Activated CD4-positive, CD25-positive, alpha-beta regulatory T cell treated with anti-CD3 and anti-CD28 coated beads, Interleukin-2, amount 50 U/mL, for 24 hours (primary cell): ENCODE data around the gene TRIM15.
"Not testable (repeated sequence)": the region's sequence is repeated elsewhere in the genome, so short reads cannot be mapped to it uniquely, and the experiment has no call there.

Experiments
- ATAC-seq, 2 donors: fragments of 150-1000 bp; cut with Tn5 transposase; one replicate each; pipeline ENCODE4 v1.10.0; 2021; ENCODE audit warnings: mild to moderate bottlenecking in 1 of 2, moderate library complexity in 1 of 2

Gene TRIM15

DNA sequence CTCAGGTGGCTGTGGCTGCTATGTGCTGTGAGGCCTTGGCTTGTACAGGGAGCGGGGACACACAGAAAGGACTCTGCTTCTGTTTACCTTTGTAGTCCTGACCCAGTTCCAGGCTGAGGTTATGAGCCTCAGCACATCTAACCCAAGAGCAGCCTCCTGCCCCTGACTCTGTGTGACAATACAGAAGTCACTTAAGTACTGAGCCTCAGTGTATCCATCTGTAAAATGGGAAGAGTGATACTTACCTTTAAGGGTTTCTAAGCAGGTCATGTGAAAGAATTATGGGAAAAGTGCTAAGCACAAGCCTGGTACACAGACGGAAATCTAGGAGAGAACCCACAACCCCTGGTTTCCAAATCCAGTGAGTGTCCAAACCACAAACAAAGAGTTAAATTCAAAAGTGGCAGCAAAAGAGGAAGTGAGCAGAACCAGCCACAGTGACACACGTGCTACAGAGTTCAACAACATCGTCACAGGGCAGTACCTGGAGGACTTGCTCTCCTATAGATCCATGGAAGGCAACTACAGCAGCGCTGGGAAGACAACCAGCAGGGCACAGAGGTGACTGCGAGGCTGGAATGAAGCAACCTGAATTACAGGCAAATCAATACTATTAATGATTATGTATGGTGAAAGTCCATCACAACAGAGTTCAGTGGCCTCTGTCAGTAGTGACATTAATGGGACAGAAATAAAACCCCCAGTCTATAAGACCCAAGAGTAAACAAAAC is 37.4 kb downstream of the TRIM15 start:
- no peak for ATAC-seq

DNA sequence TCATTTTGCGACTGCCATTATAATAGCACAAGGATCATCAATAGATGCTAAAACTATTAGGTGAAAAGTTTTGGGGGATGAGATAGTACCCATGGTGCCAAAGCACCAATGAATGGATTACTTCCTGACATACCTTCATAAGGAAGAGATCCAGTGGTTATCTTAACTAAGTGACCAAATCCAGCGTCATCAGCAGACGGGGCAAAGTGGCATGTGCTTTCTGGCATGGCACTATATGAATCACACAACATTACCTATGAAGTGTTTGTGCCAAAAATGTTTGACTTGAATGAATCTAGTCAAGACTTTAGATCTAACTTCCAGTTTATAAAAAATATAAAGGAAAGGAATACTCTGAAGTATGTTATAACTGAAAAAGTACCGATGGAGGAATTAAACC is 39.0 kb downstream of the TRIM15 start:
- no peak for ATAC-seq

DNA sequence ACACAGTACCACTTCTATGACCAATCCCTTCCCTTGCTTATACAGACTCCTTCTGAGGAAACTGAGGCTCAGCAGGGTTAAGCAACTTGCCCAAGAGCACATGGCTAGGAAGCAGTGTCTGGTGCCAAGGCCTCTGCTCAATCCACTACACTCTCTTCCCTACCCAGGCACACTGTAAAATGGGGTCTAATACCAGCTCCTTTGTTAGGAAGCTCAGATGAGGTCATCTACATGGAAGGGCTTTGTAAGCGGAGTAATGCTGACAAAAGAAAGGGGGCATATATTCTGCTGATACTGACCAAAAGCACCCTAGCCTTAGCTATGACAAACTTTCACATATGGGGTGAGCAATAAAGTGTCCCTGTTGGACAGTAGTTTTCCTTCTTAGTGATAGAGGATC is 40.8 kb downstream of the TRIM15 start:
- ATAC-seq = no peak

DNA sequence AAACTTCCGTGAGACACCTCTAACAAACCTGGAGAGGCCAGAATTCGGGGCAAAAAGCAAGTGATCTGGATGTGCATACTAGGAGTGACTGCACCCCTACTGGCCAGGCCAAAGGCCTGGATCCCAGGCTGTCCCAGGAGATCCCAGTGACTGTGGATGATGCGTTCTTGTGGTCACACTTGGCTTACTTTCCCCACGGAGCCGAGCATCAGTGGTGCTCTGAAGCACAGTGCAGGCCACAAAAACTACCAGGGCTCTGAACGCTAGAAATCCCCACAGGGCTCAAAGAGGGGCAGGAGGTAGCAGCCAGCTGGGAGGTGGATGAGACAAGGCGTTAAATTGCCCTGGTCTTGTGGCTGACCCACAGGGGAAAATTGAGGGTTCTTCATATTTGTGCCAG is 42.8 kb downstream of the TRIM15 start:
- no peak for ATAC-seq

DNA sequence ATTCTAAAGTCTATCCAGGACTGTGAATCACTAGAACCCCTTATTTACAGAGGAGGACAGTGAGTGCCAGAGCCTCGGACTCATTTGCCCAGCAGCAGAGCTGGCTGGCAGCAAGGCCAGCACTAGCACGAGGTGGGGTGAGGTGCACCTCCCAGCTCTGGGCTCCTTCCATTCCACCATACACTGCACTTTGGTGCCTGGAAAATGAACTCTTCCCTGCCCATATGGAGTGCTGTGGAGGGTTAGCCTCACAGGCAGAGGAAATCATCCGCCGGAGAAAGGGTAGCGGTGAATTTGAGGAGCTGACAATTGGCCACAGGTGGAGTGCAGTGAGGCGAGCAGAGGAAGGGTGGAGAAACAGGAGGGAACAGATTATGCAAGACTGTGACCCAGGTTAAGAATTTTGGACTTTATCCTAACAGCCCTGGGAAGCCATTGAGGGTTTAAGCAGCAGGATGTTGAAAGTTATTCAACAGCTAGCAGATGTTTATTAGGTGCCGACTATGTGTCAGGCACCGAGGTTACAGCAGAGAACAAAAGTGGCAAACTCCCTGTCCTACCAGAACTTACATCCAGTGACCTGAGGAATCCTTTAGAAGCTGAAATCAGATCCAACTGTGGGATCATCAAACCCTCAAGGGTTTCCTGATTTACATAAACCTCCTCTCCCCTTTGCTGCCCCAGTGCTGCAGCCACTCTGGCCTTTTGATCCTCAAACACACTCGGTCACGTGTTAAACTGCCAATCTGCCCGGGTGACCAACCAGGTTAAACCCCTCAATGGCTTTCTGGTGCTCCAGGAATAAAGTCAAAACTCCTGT is 43.7 kb downstream of the TRIM15 start:
- ATAC-seq = no peak

DNA sequence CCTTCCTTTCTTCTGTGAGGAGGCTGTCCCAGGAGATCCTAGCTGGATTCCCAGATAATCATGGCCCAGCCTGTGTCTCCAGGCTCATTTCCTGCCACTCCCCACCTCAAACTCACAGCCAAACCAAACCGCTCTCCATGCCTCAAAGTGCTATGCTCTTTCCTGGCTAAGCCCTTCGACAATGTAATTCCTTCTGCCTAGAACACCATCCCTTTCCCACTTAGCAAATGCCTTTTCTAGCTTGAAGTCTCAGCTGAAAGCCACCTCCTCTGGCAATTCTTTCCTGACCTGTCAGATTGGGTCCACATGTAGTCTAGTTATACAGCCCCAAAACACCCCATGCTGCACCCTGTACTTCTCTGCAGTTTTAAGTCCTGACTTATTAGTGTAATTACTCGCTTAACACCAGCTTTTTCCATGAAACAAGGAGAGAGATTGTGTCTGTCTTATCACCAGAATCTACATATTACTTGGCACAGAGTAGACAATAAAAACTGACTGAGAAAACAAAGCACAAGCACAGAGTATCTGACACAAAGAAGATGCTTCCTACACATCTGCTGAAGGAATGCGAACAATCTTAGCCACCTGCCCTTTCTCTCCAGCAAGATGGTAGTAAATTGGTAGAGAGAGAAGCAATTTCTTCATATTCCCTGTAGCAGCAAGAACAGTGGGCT is 44.4 kb downstream of the TRIM15 start:
- no peak for ATAC-seq

DNA sequence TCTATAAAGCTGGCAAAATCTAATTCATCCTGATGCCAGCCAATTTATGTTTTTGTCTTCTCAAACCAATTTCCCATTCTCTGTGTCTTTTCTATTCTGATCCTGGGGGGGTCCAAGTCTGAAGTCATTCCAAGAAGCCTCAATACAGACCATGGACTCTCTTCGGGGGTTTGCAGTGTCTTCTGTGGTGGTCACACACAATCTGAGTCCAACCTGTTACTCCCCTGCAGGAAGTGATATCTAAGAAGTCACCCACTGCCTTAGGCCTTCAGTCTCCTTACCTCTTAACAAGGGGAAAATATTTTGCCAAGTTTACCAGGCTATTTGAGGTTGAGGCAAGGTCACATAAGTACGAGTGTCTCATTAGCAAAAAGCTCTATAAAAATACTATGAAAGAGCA is 48.0 kb downstream of the TRIM15 start:
- no peak for ATAC-seq

DNA sequence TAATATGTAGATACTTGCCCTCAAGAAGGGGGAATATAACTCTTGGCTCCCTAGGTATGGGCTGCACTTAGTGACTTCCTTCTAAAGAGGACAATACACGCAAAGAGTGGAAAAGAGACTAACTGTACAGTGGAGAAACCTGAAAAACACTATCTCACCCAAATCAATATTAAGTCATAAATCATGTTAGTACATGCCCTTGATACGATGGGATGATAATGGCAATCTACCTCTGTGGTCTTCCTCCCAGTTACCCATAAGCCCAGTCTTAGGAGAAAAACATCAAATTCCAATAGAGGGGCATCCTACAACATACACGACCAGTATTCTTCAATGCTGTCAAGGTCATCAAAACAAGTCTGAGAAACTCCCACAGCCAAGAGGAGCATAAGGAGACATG is 48.6 kb downstream of the TRIM15 start:
- ATAC-seq = no peak

DNA sequence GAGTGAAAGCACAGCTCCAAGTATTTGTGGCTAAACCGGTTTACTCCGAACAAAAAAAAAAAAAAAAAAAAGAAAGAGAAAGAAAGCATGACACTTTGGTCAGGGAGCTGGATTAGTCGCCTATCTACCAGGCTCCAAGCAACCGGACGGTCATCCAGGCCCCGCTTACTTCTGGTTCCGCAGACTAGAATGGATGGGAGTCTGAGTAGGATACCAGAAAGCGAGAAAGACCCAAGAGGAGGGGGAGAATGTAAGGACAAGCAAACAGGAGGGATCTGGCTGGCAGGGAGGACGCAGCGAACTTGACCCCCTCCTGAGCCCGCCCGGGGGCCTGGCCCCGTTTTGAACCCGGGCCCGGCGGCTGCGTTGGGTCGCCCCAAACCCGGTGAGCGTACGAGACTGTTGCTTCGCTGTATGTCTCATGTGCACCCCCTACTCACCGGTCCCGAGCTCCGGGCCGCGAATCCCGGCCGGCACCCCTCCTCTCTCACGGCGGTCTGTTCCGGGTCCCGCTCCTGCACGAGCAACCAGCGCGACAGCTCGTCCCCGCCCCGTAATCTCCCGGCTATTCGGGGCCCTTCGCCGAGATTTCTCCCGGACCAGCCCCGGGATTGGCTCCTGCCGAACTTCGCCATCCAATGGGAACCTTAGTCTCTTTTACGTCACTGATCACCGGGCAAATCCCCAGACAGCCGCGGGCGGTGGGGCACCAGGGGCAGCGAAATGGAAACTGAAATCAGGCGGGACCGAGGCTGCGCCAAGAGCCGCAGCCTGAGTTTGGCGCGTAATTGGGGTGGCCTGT is 49.7 kb downstream of the TRIM15 start, which contains the start of gene TRIM26:
Gene TRIM26, minus strand, starts transcription at position 542 of the 802 bp plus-strand sequence. CDS start 14,303 bp downstream, outside the sequence.
- ATAC-seq = peak; percentile 90 to 91

DNA sequence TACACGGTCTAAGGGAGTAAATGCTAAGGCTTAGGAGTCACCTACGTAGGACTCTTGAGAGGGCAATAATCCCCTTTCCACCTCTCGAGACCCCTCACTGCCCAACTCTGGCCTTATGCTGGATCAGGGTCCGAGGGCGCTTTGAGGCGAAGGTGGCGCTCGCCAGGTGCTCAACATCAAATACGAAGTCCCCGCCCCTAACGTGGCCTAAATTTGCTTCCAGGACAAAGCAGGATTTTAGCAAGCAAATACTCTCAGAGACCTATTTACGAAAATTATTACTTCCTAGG is 50.3 kb downstream of the TRIM15 start:
- ATAC-seq = no peak

DNA sequence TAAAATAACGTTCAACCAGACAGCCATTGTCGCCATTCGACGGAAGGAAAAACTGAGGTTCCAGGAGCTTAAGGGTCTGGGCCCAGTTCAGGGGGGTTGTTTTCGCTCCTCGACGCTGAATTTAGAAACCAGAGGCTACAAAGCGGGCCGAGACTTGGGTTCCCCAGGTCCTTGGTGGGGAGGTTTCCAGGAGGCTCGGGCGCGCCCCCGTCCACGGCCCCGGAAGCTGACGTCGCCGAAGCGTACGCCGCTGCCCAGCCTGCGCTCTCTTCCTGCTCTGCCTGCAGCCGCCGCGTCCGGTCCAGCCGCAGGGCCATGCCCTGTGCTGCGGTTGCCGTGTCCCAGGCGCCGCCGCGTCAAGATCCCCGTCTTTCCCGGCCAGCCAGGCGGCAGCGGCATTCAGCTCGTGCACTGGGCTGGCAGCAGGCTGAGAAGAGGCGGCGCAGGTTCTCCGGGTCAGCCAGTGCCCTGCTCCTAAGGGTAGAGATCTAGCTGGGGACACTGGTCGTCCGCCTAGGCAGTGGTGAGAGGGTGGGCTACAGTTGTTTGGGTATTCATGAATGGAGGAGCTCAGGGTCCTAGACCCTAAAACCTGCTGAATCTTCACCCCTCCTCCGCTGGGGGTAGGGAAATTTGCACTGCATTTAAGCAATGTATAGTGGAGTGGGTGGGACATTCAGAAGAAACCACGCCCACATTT is 50.8 kb downstream of the TRIM15 start:
- peak; percentile 48 to 52 for ATAC-seq

DNA sequence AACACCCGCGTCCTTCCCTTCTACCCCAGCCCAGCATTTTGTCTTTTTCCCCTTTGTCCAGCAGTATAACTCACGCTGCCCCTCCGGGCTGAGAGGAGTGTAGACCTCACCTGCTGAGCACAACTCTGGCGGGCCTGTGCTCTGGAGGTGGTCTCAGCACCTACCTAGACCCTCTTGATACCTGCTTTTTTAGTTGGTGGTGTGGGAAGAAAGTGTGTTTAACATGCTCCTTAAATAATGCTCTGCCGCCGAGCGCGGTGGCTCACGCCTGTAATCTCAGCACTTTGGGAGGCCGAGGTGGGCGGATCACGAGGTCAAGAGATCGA is 51.3 kb downstream of the TRIM15 start:
- ATAC-seq = no peak

DNA sequence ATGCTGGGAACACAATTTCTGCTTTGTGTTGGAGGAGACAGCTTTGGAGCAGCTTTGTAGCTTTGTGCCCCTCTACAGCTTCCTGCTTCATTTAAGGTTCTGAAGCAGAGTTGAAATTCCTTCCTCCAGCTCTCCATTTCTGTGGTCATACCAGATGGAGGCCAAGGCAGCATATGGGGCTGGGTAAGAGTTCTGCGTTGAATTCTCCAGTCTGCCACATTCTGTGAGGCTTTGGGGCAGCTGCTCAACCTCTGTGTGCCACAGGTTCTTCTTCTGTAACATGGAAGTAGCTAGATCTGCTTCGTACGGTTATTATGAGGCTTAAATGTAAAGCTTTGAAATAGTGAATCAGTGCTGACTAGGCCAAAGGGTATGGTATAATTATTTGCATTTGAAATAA is 52.8 kb downstream of the TRIM15 start:
- ATAC-seq = no peak

DNA sequence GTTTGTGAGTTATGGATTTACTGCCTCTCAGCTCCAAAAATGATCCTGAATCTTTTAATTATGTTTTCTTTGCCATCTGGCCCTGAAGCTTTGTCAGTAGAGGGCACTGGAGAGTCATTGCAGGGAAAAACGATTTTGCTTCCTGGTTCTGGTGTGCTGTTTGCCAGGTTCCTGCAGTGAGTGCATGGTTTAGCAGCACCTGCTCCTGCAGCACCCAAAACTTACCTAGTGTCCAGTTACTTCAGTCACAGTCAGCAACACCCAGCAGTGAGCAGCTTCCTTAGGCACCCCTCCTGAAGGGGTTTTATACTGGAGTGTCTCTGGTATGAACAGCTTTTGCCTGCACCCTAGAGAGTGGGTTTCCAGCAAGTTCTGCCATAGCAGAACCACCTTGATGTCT is 55.9 kb downstream of the TRIM15 start:
- peak; percentile 27 to 73 for ATAC-seq

DNA sequence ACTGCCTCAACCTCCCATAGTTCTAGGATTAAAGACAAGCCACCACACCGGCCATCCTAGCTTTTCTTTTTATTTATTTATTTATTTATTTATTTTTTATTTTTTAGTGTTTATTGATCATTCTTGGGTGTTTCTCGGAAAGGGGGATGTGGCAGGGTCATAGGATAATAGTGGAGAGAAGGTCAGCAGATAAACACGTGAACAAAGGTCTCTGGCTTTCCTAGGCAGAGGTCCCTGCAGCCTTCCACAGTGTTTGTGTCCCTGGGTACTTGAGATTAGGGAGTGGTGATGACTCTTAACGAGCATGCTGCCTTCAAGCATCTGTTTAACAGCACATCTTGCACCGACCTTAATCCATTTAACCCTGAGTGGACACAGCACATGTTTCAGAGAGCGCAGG is 58.0 kb downstream of the TRIM15 start:
- ATAC-seq = not testable (repeated sequence)

DNA sequence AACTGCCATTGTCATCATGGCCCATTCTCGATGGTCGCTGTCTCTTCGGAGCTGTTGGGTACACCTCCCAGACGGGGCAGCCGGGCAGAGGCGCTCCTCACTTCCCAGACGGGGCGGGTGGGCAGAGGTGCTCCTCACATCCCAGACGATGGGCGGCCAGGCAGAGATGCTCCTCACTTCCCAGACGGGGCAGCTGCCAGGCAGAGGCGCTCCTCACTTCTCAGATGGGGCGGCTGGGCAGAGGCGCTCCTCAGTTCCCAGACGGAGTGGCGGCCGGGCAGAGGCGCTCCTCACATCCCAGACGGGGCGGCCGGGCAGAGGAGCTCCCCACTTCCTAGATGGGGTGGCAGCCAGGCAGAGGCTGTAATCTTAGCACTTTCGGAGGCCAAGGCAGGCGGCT is 58.6 kb downstream of the TRIM15 start:
- not testable (repeated sequence) for ATAC-seq
